Cardiac septum (tissue), 1 donor: ENCODE results near the gene KHSRP. TPM values are rescaled to one million over a fixed set of nuclear protein-coding genes. Genes with fewer than 3 reads are reported as not detected.
"Not testable (repeated sequence)": the region's sequence is repeated elsewhere in the genome, so short reads cannot be mapped to it uniquely, and the experiment has no call there.

ENCODE experiments used
- DNase-seq: peaks from one replicate; pipeline ENCODE4 v3.0.0-alpha.2; 2020; ENCODE audit warnings: low spot score
- intact Hi-C: fragments of 100-400 bp; cut with DNase I; formaldehyde crosslinking; loops from one replicate; pipeline ENCODE4 v1.14.0; 2022
- total RNA-seq: library from RNA; stranded (reverse); fragmentation: NEBNext Ultra II Directional; extraction: Animal tissue kit (Norgen Biotek cat#: 25700); gene quantifications from one replicate; pipeline ENCODE4 v1.2.1, GENCODE V29; 2021
- donor health status: DM: no; HTN: no; CAD: no.

The KHSRP gene
- total RNA-seq, 1 donor from 2014 or later, result 87.6 TPM

DNA sequence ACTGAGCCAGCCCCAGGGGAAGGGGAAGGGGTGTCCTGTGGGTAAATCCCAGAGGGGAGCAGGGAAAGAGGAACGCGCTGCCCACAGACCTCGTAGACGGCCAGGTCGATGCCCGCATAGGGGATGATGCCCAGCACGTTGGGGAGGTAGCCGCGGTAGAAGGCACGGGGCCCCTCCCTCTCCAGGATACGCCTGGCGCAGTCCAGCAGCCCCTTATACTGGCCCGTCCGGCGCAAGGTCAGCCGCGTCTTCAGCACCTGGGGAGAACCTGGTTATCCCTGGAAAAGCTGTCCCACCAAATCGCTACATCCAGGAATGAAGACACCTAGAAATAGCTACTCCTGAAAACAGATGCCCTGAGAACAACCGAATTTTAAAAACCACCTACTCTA lies 27.6 kb upstream of the KHSRP start:
- intact Hi-C loops, result no loop called here
- no peak for DNase-seq

DNA sequence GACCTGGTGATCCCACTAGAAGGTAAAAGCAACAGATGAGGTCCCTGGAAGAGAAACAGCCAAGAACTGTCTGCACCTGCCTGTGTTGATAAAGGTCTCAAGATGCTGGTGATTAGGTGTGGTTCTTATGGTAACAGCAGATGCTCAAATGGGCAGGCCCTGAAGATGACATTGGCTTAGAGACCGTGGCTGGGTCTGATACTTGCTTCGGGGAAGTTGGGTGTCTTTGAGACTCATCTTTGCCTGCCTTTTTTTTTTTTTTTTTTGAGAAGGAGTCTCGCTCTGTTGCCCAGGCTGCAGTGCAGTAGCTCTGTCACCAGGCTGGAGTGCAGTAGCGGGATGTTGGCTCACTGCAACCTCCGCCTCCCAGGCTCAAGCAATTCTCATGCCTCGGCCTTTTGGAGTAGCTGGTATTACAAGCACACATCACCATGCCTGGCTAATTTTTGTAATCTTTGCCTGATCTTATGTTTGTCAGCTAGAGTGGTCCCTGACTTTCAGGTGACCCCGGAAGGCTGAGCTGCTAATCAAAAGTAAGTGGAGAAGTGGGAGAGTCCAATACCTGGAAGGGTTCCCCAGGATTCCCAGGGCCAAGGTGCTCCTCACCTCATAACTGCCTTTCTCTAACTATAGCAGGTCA lies 27.1 kb upstream of the KHSRP start:
- intact Hi-C loops, result no loop called here
- no peak for DNase-seq

DNA sequence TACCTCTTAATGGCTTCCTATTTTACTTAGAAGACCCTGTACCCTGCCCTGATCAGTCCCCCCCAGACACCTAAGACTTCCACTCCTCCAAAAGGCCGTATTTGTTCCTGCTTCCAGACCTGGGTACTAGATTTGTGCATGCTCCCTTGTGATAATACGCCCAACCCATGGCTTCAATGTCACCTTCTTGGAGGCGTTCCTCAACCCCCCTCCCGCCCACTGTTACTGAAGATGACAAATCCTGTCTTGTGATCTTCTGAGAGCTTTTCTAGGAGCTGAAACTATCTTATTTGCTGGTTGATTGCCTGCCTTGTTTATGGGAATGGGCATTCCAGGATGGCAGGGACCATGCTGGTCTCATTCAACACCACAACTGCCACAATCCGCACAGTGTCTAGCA lies 25.6 kb upstream of the KHSRP start:
- intact Hi-C loops, result no loop called here
- DNase-seq, result no peak

DNA sequence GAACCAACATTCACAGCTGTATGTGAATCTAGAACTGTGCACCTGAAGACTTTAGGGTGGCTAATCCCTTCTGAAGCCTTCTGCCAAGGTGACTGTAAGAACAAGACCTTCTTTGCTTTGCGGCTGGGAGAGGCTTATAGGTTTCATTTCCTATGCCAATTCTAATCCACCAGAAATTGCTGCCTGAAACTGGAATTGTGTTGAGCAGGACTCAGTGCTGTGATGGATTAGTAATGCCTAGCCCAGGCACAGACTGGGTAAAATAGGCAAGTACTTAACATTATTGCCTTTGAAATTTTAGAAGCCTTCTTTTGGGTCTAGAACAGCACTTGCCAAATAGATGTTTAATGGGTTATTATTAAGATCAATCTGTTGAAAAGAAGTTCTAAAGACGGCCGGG lies 23.4 kb upstream of the KHSRP start:
- DNase-seq, result no peak
- intact Hi-C loops, result no loop called here

DNA sequence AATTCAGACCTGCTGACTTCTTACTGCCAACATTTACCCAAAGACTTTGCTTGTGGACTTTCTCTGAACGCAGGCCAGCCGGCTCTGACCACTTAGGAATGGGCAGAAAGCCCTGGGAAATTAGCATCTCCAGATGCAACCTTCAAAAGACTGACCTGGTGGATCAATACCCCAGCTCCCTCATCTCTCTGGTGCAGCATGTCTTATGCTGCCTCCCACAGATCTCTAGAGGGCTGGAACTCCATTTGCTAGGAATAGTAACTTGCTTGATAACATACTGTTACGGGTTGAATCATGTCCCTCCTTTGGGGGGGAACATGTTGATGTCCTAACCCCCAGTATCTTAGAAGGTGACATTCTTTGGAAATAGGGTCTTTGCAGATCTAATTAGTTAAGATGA lies 21.8 kb upstream of the KHSRP start:
- DNase-seq, result no peak

GRCh38 chr19:6443986-6444385 lies 19.4 kb upstream of the KHSRP start:
- intact Hi-C loops, result no loop called here
- DNase-seq, result no peak

More for the DNA sequence above, 21.8 kb upstream of the KHSRP start:
- intact Hi-C loops, result no loop called here

GRCh38 chr19:6442087-6442688 lies 17.6 kb upstream of the KHSRP start:
- intact Hi-C loops, result no loop called here
- DNase-seq, result no peak

GRCh38 chr19:6440905-6441304 lies 16.3 kb upstream of the KHSRP start:
- no peak for DNase-seq
- intact Hi-C loops, result no loop called here

GRCh38 chr19:6439743-6440142 lies 15.1 kb upstream of the KHSRP start:
- no peak for DNase-seq
- intact Hi-C loops, result no loop called here

- intact Hi-C loops, result no loop called here
- DNase-seq, result no peak
Measured at GRCh38 chr19:6433663-6434062, 9.1 kb upstream of the KHSRP start, which contains the start of gene SLC25A41. Gene SLC25A41 (minus strand): TSS chr19:6433763. CDS start chr19:6433693, 70 bp downstream.

GRCh38 chr19:6433165-6433564 lies 8.6 kb upstream of the KHSRP start:
- intact Hi-C loops, result no loop called here
- DNase-seq, result no peak

- intact Hi-C loops, result no loop called here
- no peak for DNase-seq
Measured at GRCh38 chr19:6431891-6432290, 7.3 kb upstream of the KHSRP start.

GRCh38 chr19:6429419-6430221 lies 5.0 kb upstream of the KHSRP start:
- DNase-seq, result no peak
- intact Hi-C loops, result no loop called here

- DNase-seq, intact Hi-C loops: not testable (repeated sequence)
Measured at GRCh38 chr19:6428692-6429418, 4.2 kb upstream of the KHSRP start.

- intact Hi-C loops, result no loop called here
- no peak for DNase-seq
Measured at GRCh38 chr19:6427131-6427530, 2.5 kb upstream of the KHSRP start.

DNA sequence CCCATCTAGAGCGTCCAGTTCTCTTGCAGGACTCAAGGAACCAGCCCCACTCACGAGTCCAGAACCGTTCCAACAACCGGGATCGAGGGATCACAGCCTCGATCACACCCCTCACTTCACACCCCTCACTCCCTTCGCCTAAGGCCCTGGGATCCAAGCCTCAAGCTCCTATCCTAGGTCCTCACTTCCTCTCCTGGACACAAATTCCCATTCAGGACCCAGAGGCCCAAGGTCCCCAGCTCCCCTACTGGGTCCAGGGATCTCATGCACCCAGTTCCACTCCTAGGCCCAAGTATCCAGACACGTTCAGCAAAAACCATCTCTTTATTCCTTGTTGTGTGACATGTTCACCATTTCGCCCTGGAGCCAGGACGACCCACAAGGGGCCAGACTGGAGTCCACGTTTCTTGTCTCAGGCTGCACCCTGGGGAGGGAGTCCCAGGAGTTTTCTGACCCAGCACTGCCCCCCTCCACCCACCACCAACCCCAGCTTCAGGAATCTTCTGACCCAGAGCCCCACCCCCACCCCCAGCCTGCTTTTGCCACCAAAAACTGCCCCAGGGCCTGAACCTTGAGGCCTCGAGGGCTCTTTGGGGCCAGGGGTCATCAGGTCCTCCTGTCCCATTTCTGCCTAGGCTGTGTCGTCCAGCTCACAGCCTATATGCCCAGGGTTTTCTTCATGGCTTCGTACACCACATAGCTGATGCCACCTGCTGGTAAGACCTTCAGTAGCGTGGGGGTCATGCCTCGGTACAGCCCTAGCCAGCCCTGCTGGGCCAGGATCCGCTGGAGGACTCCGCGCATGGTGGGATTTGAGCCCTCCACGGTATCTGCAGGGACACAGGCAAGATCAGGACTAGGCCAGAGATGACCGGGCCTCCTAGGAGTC lies 1.4 kb upstream of the KHSRP start:
- DNase-seq, result no peak

GRCh38 chr19:6424939-6425731 lies 524 bp upstream of the KHSRP start:
- intact Hi-C loops, result loop anchor here (5.0 kb wide), 1 partner anchor 53 kb away; the partner anchor contains the start of gene ALKBH7
- peak; percentile 100 for DNase-seq

More for the DNA sequence above, 1.4 kb upstream of the KHSRP start:
- intact Hi-C loops, result no loop called here

DNA sequence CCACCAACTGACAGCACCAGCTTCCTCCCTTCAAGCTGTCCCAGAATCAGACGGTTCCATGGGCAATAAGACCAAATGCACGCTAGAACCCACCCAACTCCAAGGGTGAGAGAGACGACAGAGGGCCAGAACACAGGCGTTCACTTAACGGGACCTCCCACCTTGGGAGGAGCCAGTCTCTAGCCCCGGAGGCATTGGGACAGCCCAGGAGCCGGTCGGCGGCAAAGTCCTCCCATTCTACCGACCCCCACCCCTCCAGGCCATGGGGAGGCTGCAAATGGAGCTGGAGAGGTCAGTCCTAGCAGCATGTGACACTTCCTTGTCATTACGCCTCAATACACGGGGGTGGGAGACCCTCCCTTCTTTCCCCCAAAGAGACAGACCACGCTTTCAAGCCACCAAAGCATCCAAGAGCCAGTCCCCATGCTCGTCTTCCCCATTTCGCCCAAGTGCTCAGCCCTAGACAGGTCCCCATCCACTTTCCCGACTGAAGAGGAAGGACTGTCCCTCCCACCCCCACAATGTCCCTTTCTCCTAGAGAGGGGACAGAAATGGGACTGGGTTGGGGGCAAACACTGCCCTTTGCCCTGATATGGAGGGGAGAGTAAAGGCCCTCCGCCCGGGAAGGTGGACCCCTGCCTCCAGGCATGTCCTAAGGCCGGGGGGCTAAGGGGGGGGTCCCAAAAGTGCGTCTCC lies 964 bp downstream of the KHSRP start:
- no peak for DNase-seq
- intact Hi-C loops, result loop anchor here (5.0 kb wide), 1 partner anchor 51 kb away; the partner anchor contains the start of gene ALKBH7
